K562 (cell line): ENCODE measurements around the gene WRAP53. TPM values are rescaled to one million over a fixed set of nuclear protein-coding genes. Genes with fewer than 3 reads are reported as not detected.

Experiments
- ARHGAP35 ChIP-seq: fragments of 450-650 bp; IDR thresholded peaks from 2 replicates; pipeline ENCODE4 v1.6.1; 2018; ENCODE audit not compliant: partially characterized antibody
- CXXC5 ChIP-seq: fragments of 250-450 bp; sonication (Bioruptor Pico); IDR thresholded peaks from 2 replicates; pipeline ENCODE4 v1.8.0; 2022; ENCODE audit warnings: inconsistent platforms, mild to moderate bottlenecking, moderate library complexity
- E2F1 ChIP-seq: sonication (generic); formaldehyde crosslinking; IDR thresholded peaks from 2 replicates; pipeline ENCODE4 v1.8.1; 2023; ENCODE audit warnings: mild to moderate bottlenecking, missing genetic modification reagents, moderate library complexity
- HMBOX1 ChIP-seq: sonication (generic); IDR thresholded peaks from 2 replicates; pipeline ENCODE4 v1.6.1; 2016
- HOXB6 ChIP-seq: fragments of 250-450 bp; sonication (Bioruptor Pico); IDR thresholded peaks from 2 replicates; pipeline ENCODE4 v1.5.1; 2022; ENCODE audit warnings: mild to moderate bottlenecking, borderline replicate concordance
- IRF9 ChIP-seq: fragments of 450-650 bp; IDR thresholded peaks from 2 replicates; pipeline ENCODE4 v1.6.1; 2016; ENCODE audit warnings: missing biosample characterization, missing genetic modification characterization
- MITF ChIP-seq: IDR thresholded peaks from 2 replicates; pipeline ENCODE4 v1.6.1; 2014; ENCODE audit warnings: antibody characterized with exemption
- NR1H2 ChIP-seq: sonication (generic); formaldehyde crosslinking; IDR thresholded peaks from 2 replicates; pipeline ENCODE4 v1.4.0; 2020; ENCODE audit warnings: mild to moderate bottlenecking, missing genetic modification reagents
- NUFIP1 ChIP-seq: fragments of 450-650 bp; IDR thresholded peaks from 2 replicates; pipeline ENCODE4 v1.6.1; 2018; ENCODE audit not compliant: partially characterized antibody
- POLR2H ChIP-seq: IDR thresholded peaks from 2 replicates; pipeline ENCODE4 v1.6.1; 2016; ENCODE audit warnings: missing genetic modification characterization, low read depth, mild to moderate bottlenecking, control low read depth, missing compliant biosample characterization, moderate library complexity
- PTRF ChIP-seq: fragments of 450-650 bp; IDR thresholded peaks from 2 replicates; pipeline ENCODE4 v1.6.1; 2016; ENCODE audit warnings: mild to moderate bottlenecking, missing genetic modification characterization, missing compliant biosample characterization
- RHOXF2B ChIP-seq: fragments of 250-450 bp; sonication (Bioruptor Pico); conservative IDR thresholded peaks from 2 replicates; pipeline ENCODE4 v1.5.1; 2021
- SNRNP70 ChIP-seq: fragments of 200-400 bp; formaldehyde crosslinking; optimal IDR thresholded peaks from 2 replicates; pipeline ENCODE3; 2017; ENCODE audit warnings: low read depth, low read length
- TBP ChIP-seq: optimal IDR thresholded peaks from 2 replicates; pipeline ENCODE3; 2011; ENCODE audit warnings: low read depth, low read length, improper control_type of control experiment
- ZNF12 ChIP-seq: sonication (generic); formaldehyde crosslinking; IDR thresholded peaks from 2 replicates; pipeline ENCODE4 v1.4.0; 2020; ENCODE audit warnings: mild to moderate bottlenecking, missing genetic modification reagents
- ZNF133 ChIP-seq: fragments of 250-450 bp; sonication (Bioruptor Pico); IDR thresholded peaks from 2 replicates; pipeline ENCODE4 v1.4.0; 2020; ENCODE audit warnings: mild to moderate bottlenecking
- ZNF212 ChIP-seq: fragments of 450-650 bp; formaldehyde crosslinking; IDR thresholded peaks from 2 replicates; pipeline ENCODE4 v1.4.0; 2020; ENCODE audit warnings: mild to moderate bottlenecking
- ZNF263 ChIP-seq: sonication (generic); formaldehyde crosslinking; IDR thresholded peaks from 2 replicates; pipeline ENCODE4 v1.8.0; 2022; ENCODE audit warnings: mild to moderate bottlenecking, missing genetic modification reagents, borderline replicate concordance
- ZNF445 ChIP-seq: fragments of 250-450 bp; sonication (Bioruptor Pico); IDR thresholded peaks from 2 replicates; pipeline ENCODE4 v1.4.0; 2020; ENCODE audit warnings: low read depth, mild to moderate bottlenecking, moderate library complexity
- ZNF699 ChIP-seq: fragments of 250-450 bp; sonication (Bioruptor Pico); IDR thresholded peaks from 2 replicates; pipeline ENCODE4 v1.8.0; 2021; ENCODE audit warnings: mild to moderate bottlenecking, moderate library complexity; ENCODE audit not compliant: insufficient replicate concordance
- polyA plus RNA-seq, 8 experiments: library from polyadenylated mRNA; depleted of rRNA in 4 of 8; stranded (reverse) in 5 of 8; unstranded in 3 of 8; fragments of >200 nt; fragmentation: Nextera tagmentation in 2 of 8; fragmentation: Illumina TruSeq in 1 of 8; extraction: Ambion mirVana in 2 of 8; extraction: Trizol in 1 of 8; gene quantifications; 2 replicates each; pipeline versions ENCODE4 v1.2.1 to v1.2.3, GENCODE V29; 2011 to 2014; ENCODE audit warnings: inconsistent platforms in 1 of 8, missing spikeins in 1 of 8
- total RNA-seq, 7 experiments: library from RNA; depleted of rRNA in 6 of 7; stranded (reverse); fragments of >200 nt in 6 of 7; fragmentation: Illumina TruSeq in 2 of 7; extraction: Trizol in 2 of 7; gene quantifications; 2 replicates each; pipeline versions ENCODE4 v1.2.1 to v1.2.3, GENCODE V29; 2011 to 2021; ENCODE audit warnings: low replicate concordance in 1 of 7

WRAP53 gene
- total and polyA plus RNA-seq, 9 of the 15 experiments (the other 6 are each of a cell fraction or from before 2014, with no cell fraction given): 0.72 to 18.2 (median 13.4) TPM

- TF ChIP-seq MITF (no peak), E2F1 (CRISPR knock-in tag) (no peak), HOXB6 (CRISPR knock-in tag) (no peak), IRF9 (tag) (no peak), RHOXF2B (CRISPR knock-in tag) (no peak), HMBOX1 (no peak), CXXC5 (CRISPR knock-in tag) (0 out of 2 replicates have a peak, but pooled peaks have one; percentile 28), ZNF445 (CRISPR knock-in tag) (no peak), NUFIP1 (no peak), ZNF12 (no peak), TBP (peak; percentile 95), ZNF263 (CRISPR knock-in tag) (no peak), ZNF133 (CRISPR knock-in tag) (no peak), PTRF (no peak), NR1H2 (CRISPR knock-in tag) (no peak), POLR2H (tag) (no peak; the same call in 1 of the 2 replicates), ARHGAP35 (no peak), SNRNP70 (no peak), ZNF212 (CRISPR knock-in tag) (no peak), ZNF699 (no peak)
These were observed 37.7 kb upstream of the WRAP53 start, which contains the start of gene ATP1B2 (continued) for GRCh38 chr17:7650509-7651096.
